GM12878 (cell line): ENCODE measurements around the gene ALOX12B. TPM values are rescaled to one million over a fixed set of nuclear protein-coding genes. Genes with fewer than 3 reads are reported as not detected.

Experiments used
- CEBPB ChIP-seq, 2 experiments: fragments of 150-350 bp in 1 of 2; IDR thresholded peaks; 2 replicates each; pipeline ENCODE4 v1.6.1; 2012 to 2014; ENCODE audit warnings: low read depth in 2 of 2, low read length in 2 of 2, borderline replicate concordance in 1 of 2, inconsistent platforms in 1 of 2
- EED ChIP-seq: sonication (generic); IDR thresholded peaks from 2 replicates; pipeline ENCODE4 v1.6.1; 2016; ENCODE audit warnings: antibody characterized with exemption, low read depth
- ESRRA ChIP-seq: IDR thresholded peaks from 2 replicates; pipeline ENCODE4 v1.6.1; 2012; ENCODE audit warnings: mild to moderate bottlenecking, low read length, improper control_type of control experiment
- IKZF1 ChIP-seq: fragments of 450-650 bp; conservative IDR thresholded peaks from 2 replicates; pipeline ENCODE4 v1.6.1; 2017; ENCODE audit warnings: antibody characterized with exemption, mild to moderate bottlenecking
- MXI1 ChIP-seq: fragments of 150-350 bp; IDR thresholded peaks from 2 replicates; pipeline ENCODE4 v1.6.1; 2011; ENCODE audit warnings: low read depth, mild to moderate bottlenecking, inconsistent platforms, low read length, improper control_type of control experiment
- USF2 ChIP-seq: IDR thresholded peaks from 2 replicates; pipeline ENCODE4 v1.6.1; 2011; ENCODE audit warnings: low read depth, low read length, improper control_type of control experiment, borderline replicate concordance
- polyA plus RNA-seq, 11 experiments: library from polyadenylated mRNA; depleted of rRNA in 4 of 11; unstranded in 6 of 11; stranded (reverse) in 5 of 11; fragments of >200 nt; fragmentation: Nextera tagmentation in 4 of 11; fragmentation: Illumina TruSeq in 1 of 11; extraction: Ambion mirVana in 4 of 11; extraction: Trizol in 1 of 11; gene quantifications; 1 replicate in 1 of 11; 2 replicates in 10 of 11; pipeline versions ENCODE4 v1.2.1 to v1.2.3, GENCODE V29; 2011 to 2016; ENCODE audit warnings: inconsistent platforms in 2 of 11, missing spikeins in 2 of 11, low read depth in 1 of 11
- total RNA-seq, 4 experiments: library from RNA; depleted of rRNA in 3 of 4; stranded (reverse); fragments of >200 nt in 3 of 4; fragmentation: Illumina TruSeq in 1 of 4; extraction: Trizol in 1 of 4; gene quantifications; 2 replicates each; pipeline versions ENCODE4 v1.2.1 to v1.2.3, GENCODE V29; 2013 to 2021
- TF ChIP-seq, protein P1 (sequence below): fragments of 450-650 bp; IDR thresholded peaks from 2 replicates; pipeline ENCODE4 v1.6.1; 2018; ENCODE audit warnings: mild to moderate bottlenecking, low read depth, moderate library complexity; ENCODE audit not compliant: partially characterized antibody

Gene ALOX12B
- total and polyA plus RNA-seq, 10 of the 15 experiments (the other 5 are each of a cell fraction or from before 2014, with no cell fraction given), result 0.17 to 0.54 TPM; not detected in 8

DNA sequence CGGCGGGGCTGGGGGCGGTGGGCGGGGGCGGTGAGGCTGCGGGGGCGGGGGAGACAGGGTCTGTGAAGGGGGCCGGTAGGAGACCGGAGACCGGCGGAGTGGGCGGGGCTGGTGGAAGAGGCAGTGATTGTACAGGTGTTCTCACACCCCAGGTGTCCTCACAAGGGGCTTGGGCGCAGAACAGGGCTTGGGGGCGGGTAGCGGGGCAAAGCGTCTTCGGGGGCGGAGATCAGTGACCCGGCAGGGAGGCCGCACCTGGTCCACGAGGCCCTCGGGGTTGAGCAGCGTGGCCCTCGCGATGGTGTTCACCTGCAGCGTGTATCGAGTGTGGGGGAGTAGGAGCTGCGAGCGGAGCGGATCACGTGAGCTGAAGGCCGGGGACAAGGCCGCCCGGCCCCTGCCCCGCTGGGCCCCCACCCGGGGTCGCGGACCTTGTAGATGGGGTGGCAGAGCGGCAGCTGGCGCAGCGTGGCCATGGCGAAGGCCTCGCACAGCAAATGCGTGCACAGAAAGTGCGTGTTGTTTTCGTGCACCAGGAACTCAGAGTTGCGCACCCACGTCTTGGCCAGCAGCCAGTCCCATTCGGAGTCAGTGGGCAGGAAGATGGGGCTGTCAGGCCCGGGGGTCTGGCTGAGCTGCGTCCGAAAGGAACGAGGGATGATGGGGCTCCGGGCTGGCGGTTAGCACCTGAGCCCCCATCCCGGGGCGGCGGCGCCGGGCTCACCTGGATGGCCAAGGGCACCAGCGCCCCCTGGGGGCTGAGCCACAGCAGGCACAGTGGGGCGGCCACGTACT is 22.3 kb upstream of the ALOX12B start (continued):
- no peak for TF ChIP-seq USF2
- TF ChIP-seq CEBPB (IDR thresholded peaks at IDR 0.05; ENCODE audit: borderline replicate concordance in 1 of 2, low read depth in 2 of 2, low read length in 2 of 2), result no peak
- no peak for TF ChIP-seq EED
- TF ChIP-seq ESRRA, result no peak
- TF ChIP-seq IKZF1, result peak; percentile 39; the same call in 1 of the 2 replicates
- no peak for TF ChIP-seq MXI1
- TF ChIP-seq, protein P1, sequence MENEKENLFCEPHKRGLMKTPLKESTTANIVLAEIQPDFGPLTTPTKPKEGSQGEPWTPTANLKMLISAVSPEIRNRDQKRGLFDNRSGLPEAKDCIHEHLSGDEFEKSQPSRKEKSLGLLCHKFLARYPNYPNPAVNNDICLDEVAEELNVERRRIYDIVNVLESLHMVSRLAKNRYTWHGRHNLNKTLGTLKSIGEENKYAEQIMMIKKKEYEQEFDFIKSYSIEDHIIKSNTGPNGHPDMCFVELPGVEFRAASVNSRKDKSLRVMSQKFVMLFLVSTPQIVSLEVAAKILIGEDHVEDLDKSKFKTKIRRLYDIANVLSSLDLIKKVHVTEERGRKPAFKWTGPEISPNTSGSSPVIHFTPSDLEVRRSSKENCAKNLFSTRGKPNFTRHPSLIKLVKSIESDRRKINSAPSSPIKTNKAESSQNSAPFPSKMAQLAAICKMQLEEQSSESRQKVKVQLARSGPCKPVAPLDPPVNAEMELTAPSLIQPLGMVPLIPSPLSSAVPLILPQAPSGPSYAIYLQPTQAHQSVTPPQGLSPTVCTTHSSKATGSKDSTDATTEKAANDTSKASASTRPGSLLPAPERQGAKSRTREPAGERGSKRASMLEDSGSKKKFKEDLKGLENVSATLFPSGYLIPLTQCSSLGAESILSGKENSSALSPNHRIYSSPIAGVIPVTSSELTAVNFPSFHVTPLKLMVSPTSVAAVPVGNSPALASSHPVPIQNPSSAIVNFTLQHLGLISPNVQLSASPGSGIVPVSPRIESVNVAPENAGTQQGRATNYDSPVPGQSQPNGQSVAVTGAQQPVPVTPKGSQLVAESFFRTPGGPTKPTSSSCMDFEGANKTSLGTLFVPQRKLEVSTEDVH, result no peak
- TF ChIP-seq, all 136 proteins: peak for 14
